ENCODE data around the gene FAM163A. TPM values are rescaled to one million over a fixed set of nuclear protein-coding genes. Genes with fewer than 3 reads are reported as not detected.

The FAM163A gene
- total RNA-seq, 1 experiment from 2014 or later = 0.46 TPM

DNA sequence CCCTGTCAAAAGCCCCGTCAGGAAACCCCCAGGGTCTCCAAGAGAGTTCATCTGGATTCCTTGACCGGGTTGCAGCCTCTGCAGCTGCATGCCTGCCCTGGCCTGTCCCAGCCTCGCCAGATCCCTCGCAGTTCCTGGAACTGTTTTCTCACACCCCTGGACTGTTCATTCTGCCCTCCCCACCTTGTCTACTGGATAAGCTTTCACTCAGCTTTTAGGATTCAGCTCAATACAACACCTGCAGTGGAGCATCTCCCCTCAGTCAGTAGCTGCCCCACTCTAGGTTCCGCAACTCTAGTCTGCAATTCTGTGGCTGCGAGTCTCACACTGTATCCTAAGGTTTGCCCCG lies 67.2 kb downstream of the FAM163A start:
- H3K27me3 ChIP-seq (ENCODE audit: insufficient read depth, low read length) = no peaks in the 10 kb centered on the region
- H3K14ac ChIP-seq (ENCODE audit: insufficient read depth, low read length) = no peak overlapping the region
- no peaks in the 10 kb centered on the region for H4K20me1 ChIP-seq (ENCODE audit: control insufficient read depth, insufficient read depth, insufficient read length)
- H2AK5ac ChIP-seq (ENCODE audit: insufficient read length, low read length) = no peak overlapping the region
- no peaks in the 10 kb centered on the region for H3K4me1 ChIP-seq (ENCODE audit: insufficient read depth, low read length)
- no peak overlapping the region for H2BK5ac ChIP-seq (ENCODE audit: insufficient read length, low read length)
- H3T11ph ChIP-seq (ENCODE audit: low read length) = no peak overlapping the region
- H2BK12ac ChIP-seq (ENCODE audit: insufficient read length, low read depth, low read length) = no peak overlapping the region
- no peak overlapping the region for H3K4me2 ChIP-seq (ENCODE audit: insufficient read depth, insufficient read length, low read length)
- H2AFZ ChIP-seq (ENCODE audit: low read length) = no peak overlapping the region
- no peaks in the 10 kb centered on the region for H3K79me1 ChIP-seq (ENCODE audit: insufficient read depth, low read depth, low read length, poor library complexity, severe bottlenecking)
- TF ChIP-seq, protein P1, sequence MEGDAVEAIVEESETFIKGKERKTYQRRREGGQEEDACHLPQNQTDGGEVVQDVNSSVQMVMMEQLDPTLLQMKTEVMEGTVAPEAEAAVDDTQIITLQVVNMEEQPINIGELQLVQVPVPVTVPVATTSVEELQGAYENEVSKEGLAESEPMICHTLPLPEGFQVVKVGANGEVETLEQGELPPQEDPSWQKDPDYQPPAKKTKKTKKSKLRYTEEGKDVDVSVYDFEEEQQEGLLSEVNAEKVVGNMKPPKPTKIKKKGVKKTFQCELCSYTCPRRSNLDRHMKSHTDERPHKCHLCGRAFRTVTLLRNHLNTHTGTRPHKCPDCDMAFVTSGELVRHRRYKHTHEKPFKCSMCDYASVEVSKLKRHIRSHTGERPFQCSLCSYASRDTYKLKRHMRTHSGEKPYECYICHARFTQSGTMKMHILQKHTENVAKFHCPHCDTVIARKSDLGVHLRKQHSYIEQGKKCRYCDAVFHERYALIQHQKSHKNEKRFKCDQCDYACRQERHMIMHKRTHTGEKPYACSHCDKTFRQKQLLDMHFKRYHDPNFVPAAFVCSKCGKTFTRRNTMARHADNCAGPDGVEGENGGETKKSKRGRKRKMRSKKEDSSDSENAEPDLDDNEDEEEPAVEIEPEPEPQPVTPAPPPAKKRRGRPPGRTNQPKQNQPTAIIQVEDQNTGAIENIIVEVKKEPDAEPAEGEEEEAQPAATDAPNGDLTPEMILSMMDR (conservative IDR thresholded peaks at IDR 0.05) = no peak
- no peak overlapping the region for H4K91ac ChIP-seq (ENCODE audit: insufficient read length, low read depth, low read length)
- Mint-ChIP-seq H3K4me1 (peaks cover 8 to 19% of the 10 kb centered on the region in 2 experiments), H3K36me3 (ENCODE audit: insufficient read depth in 1 of 3, low read depth in 3 of 3) (no peaks in the 10 kb centered on the region), H3K27me3 (ENCODE audit: low read depth) (peaks cover 36% of the 10 kb centered on the region), H3K4me3 (no peak overlapping the region), H3K27ac (no peak overlapping the region), H3K9me3 (no peaks in the 10 kb centered on the region)
- H4K8ac ChIP-seq (replicated peaks; ENCODE audit: insufficient read length, low read depth, low read length) = no peak overlapping the region
- WGBS (ENCODE audit: extremely low coverage, insufficient read length, low lambda C conversion rate) = no CpG with 5 or more reads among the region's 7 CpGs
- no peaks in the 10 kb centered on the region for H3K79me2 ChIP-seq (ENCODE audit: insufficient read depth, low read length)
- no peak overlapping the region for H3K18ac ChIP-seq (ENCODE audit: insufficient read length, low read depth, low read length)
- no peak overlapping the region for H2BK120ac ChIP-seq (ENCODE audit: low read depth, low read length, poor library complexity, severe bottlenecking)
- no peak overlapping the region for H4K5ac ChIP-seq (ENCODE audit: insufficient read length, low read depth, low read length)
- DNase-seq = no peak
- no peak overlapping the region for H2BK15ac ChIP-seq (ENCODE audit: low read depth, low read length)
- H3K23me2 ChIP-seq (ENCODE audit: insufficient read length, low read depth, low read length, poor library complexity, severe bottlenecking) = peaks cover 11% of the 10 kb centered on the region
- H3K27ac ChIP-seq (ENCODE audit: insufficient read length, low read depth, low read length) = no peak overlapping the region
- H3K23ac ChIP-seq (ENCODE audit: insufficient read length, low read depth, low read length) = no peak overlapping the region
- H3K4ac ChIP-seq (ENCODE audit: low read depth, low read length) = no peak overlapping the region
- H3K9ac ChIP-seq (ENCODE audit: extremely low read depth, insufficient read length, low read length) = no peak overlapping the region
- H3K56ac ChIP-seq (ENCODE audit: insufficient read length, low read depth, low read length) = no peak overlapping the region
- no peaks in the 10 kb centered on the region for H3K9me3 ChIP-seq (ENCODE audit: control insufficient read depth, low read depth, low read length)
- no peak overlapping the region for H2BK20ac ChIP-seq (ENCODE audit: low read depth, low read length, poor library complexity, severe bottlenecking)

All from H9 (cell line).